Stimulated activated CD8-positive, alpha-beta memory T cell treated with anti-CD3 and anti-CD28 coated beads, Interleukin-4, amount 100 ng/mL, for 1 hour (primary cell): ENCODE data around the gene NUCB2.
"Not testable (repeated sequence)": the region's sequence is repeated elsewhere in the genome, so short reads cannot be mapped to it uniquely, and the experiment has no call there.

Experiments
- DNase-seq, 2 donors: peaks; one replicate each; pipeline ENCODE4 v3.0.0-alpha.2; 2020; ENCODE audit warnings: low read depth in 2 of 2, low spot score in 1 of 2

Gene NUCB2

DNA sequence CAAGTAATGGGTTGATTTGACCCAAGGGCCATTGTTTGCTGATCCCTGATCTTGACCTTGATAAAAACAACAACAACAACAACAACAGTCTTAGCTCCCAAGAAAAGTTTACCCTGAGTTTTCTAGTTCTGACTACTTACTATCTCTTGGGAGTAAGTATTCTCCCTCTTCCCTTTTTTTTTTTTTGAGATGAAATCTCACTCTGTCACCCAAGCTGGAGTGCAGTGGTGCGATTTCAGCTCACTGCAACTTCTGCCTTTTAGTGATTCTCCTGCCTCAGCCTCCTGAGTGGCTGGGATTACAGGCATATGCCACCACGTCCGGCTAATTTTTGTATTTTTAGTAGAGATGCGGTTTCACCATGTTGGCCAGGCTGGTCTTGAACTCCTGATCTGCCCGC lies 8.0 kb upstream of the NUCB2 start:
- not testable (repeated sequence) for DNase-seq

DNA sequence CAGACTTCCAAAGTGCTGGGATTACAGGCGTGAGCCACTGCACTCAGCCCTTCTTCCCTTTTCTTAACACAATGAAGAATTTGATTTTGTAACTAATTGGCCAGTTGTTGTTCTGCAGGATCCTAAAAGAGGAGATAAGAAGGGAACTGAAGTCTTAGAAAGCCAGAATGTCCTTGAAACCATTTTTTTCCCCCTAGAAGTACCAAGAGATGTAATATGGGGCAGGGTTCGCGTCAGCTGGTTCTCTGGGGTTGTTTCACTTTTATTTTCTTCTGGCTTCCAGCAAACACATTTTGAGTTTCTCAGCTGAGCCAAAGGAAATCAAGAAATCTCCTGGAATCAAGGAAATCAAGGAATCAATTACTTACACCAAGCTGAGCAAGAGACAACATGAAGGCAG lies 7.6 kb upstream of the NUCB2 start:
- no peak for DNase-seq

DNA sequence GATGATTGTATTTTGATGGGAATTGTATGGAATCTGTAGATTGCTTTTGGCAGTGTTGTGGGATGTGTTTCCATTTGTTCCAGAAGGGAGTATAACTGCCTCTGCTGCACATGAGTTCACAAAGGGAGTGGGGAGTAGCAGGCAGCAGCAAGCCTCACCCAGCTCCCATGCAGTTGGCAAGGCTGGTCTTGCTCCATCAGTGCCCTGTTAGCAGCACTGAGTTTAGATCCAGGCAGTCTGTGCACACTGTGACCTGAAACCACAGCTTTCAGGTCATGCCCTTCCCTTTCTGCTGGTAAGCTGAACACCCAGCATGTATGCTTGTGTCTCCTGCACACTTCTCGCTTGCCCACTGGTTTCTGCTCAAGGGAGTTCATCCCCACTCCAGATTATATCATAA lies 3.7 kb upstream of the NUCB2 start:
- no peak for DNase-seq

DNA sequence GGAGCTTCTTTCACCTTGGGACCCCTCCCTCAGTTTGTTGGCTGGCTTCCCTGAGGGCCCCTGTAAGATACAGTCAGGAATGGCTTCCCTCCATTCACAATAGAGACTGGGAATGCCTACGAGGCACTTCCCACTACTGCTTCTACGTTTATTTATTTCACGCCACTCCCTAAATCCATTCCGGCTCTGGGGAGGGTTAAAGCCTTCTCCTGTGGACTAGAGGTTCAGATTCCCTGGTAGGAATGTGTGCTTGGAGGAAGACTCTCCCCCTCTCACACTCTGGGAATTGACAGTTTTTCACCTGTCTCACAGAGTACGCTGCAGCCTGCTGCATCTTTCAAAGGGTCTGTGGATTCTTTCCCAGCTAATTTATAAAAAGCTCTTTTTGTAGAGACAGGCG lies 3.3 kb upstream of the NUCB2 start:
- DNase-seq: no peak

DNA sequence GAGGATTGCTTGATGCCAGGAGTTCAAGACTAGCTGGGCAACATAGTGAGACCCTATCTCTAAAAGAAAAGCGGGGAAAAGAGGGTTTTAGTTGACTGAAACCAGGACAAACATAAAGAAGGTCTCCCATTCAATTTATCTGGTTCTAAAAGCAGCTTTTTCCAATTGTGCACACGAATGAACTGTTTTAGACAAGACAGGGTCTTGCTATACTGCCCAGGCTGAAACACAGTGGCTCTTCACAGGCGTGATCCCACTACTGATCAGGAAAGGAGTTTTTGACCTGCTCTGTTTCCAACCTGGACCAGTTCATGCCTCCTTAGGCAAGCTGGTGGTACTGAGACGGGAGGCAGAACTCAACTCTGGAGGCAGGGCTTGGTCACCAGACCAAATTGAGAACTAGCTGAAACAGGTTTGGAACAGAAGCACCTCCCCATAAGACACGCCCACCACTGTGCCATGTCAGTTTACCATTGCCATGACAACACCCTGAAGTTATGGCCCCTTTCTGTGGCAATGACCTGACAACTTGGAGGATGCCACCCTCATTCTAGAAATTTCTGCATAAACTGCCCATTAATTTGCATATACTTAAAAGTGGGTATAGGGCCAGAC lies 2.8 kb upstream of the NUCB2 start:
- DNase-seq: no peak

DNA sequence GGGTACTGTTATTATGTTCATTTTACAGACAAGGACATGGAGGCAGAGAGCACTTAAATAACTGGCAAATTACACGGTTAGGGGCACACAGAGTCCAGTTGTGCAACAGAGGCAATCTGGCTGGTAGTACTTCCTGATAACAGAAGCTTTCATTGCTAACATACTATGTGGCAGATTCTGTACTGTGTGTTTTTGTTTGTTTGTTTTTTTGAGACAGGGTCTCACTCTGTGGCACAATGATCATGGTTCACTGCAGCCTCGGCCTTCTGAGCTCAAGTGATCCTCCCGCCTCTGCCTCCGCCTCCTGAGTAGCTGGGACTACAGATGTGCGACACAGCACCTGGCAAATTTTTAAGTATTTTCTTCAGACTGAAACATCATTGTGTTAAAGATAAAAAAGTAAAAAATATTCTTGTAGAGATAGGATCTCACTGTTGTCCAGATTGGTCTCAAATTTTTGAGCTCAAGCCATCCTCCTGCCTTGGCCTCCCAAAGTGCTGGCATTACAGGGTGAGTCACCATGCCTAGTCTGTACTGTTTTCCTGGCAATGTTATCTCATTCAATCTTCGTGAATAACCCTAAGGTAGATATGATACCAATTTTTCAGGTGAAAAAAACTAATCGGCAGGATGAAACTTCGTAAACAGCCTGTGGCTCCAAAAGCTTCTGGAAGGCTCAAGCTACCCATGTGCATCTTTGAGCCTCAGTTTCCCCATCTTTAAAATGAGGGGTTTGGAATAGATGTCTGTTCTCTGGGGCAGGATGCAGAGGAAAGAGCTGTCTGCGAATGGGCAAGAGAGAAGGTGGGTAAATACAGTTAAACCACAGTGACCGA lies 921 bp upstream of the NUCB2 start:
- DNase-seq: no peak

DNA sequence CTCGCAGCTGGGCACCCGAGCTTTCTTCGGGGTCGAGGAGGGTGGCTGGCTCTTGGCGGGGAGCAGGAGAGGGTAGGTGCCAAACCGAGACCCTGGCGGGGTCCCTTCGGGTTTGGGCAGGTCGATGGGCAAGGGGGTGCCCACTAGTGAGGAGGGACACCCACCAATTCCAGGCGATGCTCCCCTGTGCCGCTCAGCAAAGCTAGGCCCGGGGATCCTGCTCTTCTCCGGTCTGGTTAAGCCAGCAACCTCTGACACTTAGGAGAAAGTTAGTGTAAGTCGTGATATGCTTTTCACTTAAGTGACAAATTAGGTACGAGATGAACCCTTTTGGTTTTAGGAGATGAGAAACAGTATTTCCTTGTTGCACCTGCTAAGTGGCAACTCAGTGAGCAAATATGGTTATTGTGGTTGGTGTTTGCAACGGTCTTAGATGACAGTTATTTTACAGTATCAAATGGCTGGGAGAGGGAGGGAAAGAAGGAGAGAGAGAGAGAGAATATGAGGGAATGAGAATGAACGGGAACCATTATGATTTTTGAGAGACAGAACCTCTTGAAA lies 565 bp downstream of the NUCB2 start:
- no peak for DNase-seq

DNA sequence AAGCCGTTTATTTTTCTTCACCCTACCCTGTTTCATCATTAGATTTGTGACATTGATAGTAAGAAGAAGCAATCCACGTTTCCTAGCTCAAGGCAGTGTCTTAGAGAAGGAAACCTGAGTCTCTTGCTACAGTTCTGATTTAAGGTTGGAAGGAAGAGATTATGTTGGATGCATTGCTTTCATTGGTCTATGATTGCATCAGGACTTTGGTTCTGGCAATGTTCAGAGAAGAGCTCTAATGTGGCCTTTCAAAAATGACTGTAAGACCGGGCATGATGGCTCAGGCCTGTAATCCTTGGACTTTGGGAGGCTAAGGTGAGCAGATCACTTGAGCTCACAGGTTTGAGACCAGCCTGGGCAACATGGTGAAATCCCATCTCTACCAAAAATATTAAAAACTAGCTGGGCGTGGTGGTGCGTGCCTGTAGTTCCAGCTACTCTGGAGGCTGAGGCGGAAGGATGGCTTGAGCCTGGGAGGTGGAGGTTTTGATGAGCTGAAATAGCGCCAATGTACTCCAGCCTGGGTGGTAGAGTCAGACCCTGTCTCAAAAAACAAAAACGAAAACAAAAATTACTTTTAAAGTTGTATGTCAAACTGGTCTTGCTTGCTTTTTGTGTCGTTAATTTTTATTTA lies 4.1 kb downstream of the NUCB2 start:
- DNase-seq: no peak

DNA sequence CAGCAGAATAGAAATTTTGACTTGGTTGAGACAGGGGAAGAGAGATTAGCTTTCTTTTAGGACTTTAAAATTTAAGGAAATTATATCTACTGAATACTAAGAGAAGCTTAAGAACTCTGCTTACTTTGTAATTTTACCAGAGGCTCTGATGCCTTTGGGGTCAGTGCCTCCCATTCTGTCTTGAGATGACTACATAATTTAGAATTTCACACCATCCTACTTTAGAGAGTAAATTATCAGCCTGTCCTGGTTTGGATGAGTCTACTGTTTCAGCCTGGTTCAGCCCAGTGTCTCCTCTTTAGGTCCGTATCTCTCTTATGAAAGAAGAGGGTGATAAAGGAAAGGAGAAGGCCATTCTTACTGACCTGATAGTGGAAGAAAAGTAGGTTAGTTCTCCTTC lies 9.8 kb downstream of the NUCB2 start:
- no peak for DNase-seq

DNA sequence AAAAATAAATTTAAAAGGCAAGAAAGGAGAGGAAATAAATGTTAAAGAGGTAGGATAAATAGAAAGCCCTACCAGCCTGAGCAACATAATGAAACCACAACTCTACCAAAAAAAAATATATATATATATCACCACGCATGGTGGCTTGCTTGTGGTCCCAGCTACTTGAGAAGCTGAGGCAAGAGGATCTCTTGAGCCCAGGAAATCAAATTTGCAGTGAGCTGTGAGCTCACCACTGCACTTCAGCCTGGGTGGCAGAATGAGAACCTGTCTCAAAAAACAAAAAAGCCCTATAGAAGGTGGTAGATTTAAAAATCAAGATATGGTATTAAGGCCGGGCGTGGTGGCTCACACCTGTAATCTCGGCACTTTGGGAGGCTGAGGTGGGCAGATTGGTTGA lies 10.5 kb downstream of the NUCB2 start:
- DNase-seq: no peak

DNA sequence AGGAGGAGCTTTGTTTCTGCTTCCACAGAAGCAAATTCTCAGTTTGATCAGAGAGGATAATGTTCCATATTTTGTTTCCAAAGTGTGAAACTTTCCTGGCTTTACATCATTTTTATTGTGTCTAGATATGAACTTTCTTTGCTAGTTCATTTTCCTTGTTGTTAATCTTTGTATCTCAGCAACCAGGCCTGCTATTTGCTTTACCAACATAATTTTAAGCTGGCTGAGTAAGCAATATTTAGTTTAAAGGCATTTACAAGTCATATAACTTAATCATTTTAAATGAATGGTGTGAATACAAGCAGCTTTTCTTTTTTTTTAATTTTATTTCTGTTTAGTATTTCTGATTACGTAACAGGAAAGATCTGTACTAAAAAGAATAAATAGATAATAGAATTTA lies 15.2 kb downstream of the NUCB2 start:
- no peak for DNase-seq

DNA sequence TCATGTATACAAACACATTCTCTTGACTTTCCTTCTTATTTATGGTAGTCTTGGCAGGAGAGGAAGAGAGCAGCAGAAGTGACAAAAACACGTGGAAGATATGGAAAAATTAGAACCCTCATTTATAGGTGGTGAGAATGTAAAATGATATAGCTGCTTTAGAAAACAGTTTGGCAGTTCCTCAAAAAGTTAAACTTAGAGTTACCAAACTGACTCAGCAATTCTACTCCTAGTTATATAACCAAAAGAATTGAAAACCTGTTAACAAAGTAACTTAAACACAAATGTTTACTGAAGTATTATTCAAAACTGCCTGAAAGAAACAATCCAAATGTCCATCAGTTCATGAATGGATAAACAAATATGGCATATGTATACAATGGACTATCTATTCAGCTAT lies 16.8 kb downstream of the NUCB2 start:
- no peak for DNase-seq

DNA sequence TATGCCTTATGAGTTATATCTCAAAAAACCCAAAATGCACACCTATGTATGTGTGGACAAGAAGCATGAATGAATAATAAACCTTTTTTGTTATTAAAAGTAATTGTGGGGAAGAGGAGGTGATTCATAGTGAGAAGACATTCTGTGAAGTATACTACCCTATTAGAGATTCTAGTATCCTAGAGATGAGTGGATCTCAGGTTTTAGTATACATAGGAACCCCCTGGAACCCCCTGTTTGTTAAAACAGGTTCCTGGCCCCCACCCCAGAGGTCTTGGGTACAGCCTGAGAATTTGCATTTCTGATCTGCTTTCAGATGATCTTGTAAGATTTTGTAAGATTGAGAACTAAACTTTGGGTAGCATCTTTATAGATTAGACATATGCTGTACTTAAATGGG lies 17.5 kb downstream of the NUCB2 start:
- no peak for DNase-seq

DNA sequence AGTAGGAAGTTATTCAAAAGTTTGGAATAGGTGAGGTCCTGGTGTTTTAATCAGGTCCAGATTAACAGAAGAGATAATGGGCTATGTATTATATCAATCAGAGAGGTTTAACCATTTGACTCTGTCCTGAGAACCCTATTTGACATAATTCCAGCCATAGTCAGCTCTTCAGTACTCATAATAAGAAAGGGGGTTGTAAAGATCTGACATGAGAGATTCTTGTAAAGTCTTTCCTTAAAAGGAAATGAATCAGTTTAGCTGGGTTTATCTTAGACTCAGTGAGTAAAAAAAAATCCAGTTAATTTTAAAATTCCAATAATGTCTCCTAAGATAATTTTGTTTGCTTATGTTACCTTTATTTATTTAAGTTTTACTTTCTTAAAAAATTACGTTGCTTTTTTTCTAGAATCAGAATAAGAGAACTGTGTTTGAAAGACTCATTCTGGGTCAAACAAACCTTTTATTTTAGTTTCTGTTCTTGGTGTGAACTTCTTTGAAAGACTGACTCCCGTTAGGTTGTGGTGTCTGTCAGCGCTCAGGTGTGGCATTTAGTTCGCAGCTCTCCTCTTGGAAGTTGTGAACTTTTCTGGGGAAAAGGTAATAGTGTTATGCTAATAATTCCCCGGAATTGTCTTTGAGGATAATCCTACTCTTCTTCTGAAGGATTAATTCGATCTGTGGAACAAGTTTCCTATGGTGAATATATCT lies 20.5 kb downstream of the NUCB2 start:
- no peak for DNase-seq

DNA sequence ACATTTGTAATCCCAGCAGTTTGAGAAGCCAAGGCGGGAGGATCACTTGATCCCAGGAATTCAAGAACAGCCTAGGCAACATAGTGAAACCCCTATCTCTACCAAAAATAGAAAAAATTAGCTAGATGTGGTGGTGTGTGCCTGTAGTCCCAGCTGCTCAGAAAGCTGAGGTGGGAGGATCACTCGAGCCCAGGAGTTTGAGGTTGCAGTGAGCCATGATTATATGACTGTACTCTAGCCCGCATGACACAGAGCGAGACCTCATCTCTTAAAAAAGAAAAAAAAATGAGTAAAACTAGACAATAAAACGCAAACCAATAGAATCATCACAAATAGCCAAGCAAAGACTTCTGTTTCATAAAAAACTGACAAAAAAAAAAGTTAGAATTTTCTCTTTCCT lies 21.8 kb downstream of the NUCB2 start:
- DNase-seq: no peak

DNA sequence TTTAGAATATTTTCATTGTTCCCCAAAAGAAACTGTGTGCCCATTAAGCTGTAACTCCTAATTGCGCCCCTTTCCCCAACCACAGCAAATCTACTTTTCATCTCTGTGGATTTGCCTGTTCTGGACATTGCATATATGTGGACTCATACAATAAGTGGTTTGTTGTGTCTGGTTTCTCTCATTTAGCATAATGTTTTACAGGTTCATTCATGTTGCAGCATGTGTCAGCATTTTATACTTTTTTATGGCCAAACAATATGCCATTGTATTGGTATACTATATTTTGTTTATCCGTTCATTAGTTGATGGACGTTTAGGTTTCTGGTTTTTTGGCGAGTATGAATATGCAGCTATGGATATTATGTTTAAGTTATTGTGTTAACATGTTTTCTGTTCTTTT lies 23.8 kb downstream of the NUCB2 start:
- no peak for DNase-seq

DNA sequence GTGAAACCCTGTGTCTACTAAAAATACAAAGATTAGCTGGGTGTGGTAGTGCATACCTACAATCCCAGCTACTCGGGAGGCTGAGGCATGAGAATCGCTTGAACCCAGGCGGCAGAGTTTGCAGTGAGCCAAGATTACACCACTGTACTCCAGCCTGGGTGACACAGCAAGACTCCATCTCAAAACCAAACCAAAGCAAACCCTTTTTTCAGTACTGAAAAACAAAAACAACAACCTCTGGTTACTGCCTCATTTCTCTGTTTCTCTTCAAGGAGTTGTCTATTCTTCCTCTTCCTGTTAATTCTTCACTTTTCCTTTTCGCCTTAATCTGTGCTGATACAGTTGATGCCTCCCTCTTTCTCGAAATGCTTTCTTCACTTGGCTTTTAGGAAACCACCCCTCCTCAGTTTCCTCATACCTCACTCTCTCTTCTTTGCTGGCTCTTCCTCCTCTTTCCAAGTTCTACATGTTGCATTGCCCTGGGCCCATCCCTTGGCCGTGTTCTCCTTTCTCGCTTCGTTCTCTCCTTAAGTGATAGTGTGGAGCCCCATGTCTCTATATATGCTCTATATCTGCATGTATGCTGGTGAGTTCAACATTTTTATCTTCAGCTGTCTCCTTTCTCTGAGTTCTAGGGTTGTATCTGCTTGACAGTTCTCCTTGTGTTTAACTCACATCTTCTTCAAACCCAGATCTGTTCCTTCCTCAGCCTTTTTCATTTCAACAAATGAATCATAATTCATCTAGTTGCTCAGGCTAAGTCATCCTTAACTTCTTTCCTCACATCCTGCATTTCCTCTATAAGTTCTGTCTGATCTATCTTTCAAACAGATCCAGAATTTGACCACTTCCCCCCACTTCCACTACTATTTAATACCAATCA lies 37.1 kb downstream of the NUCB2 start:
- DNase-seq: no peak

DNA sequence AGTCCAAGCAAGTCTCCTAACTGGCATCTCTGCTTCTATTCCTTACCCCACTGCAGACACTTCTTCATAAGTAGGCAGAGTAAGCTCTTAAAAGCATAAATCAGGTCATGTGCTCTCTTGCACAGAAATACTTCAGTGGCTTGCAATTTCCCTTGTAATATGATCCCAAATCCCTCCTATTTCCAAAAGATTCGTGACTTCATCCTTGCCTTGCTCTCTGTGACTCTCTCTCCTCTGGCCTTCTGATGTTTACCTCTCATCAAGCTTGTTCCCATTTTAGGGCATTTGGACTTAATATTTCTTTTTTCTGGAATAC lies 37.7 kb downstream of the NUCB2 start:
- DNase-seq: no peak

DNA sequence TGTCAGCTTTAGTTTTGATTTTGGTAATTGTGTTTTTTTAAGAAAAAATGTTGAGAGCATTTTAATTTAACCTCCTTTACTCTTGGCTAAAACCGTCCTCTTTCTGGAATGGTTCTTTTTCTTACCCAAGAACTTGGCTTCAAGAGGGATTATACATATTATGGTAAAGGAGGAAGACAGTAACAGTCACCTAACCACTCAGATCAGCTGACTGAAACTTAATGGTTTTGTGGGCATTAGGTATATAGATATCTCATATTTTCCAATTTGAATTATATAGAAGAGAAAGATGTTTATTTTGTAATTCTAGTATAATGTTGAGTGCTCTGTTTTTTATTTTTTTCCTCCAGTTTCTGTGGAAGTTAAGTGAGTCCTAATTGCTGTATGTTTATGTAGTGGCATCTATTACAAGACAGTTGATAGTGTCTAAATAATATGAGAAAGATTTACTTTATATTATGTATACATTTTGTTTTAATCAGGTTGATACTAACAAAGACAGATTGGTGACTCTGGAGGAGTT lies 38.4 kb downstream of the NUCB2 start:
- no peak for DNase-seq

DNA sequence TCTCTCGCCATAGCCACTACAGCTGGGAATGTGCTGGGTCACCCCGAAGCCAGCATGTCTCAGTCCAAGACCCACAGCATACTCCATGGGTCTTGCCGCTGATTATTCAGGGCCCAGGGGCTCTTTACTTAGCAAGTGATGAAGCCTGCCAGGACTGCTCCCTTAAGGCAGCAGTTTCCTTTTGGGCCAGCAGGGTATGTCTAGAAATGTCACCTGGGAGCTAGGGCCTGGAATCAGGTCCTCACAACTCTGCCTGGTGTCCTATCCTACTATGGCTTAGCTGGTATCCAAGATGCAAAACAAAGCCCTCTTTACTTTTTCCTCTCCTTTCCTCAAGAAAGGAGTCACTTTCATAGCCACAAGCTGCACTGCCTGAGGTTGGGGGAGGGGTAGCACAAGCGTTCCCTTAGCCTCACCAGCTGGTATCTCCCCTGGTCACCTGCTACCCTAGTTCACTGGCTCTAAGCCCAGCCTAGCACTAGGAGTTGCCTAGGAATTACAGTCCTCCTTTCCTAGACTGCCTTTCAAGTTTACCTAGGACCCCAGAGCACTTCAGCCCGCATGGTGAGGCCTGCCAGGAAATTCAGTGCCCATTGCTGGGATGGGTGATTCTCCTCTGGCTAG lies 52.4 kb downstream of the NUCB2 start:
- no peak for DNase-seq
